Stimulated activated naive B cell treated with anti-CD40 and anti-IgM and Interleukin-4, amounts not matched to agents 10 μg/mL and 1 μg/mL and 100 μg/mL, for 72 hours (primary cell): ENCODE results near the gene COL6A2.

Experiments
- ATAC-seq, 2 donors: fragments of 150-1000 bp; cut with Tn5 transposase; replicated peaks; 2 replicates each; pipeline ENCODE4 v1.10.0; 2021; ENCODE audit warnings: moderate library complexity in 1 of 2
- DNase-seq: peaks from one replicate; pipeline ENCODE4 v3.0.0; 2021
- H3K27ac Mint-ChIP-seq: one replicate; pipeline ENCODE4 v1.8.0; 2022; ENCODE audit warnings: mild to moderate bottlenecking, mixed read lengths
- H3K27me3 Mint-ChIP-seq, 2 donors: one replicate each; pipeline ENCODE4 v1.8.0; 2022; ENCODE audit warnings: mixed read lengths in 2 of 2
- H3K36me3 Mint-ChIP-seq, 2 donors: one replicate each; pipeline ENCODE4 v1.8.0; 2022; ENCODE audit warnings: mixed read lengths in 2 of 2, mild to moderate bottlenecking in 1 of 2
- H3K4me1 Mint-ChIP-seq, 2 donors: one replicate each; pipeline ENCODE4 v1.8.0; 2022; ENCODE audit warnings: mixed read lengths in 2 of 2, mild to moderate bottlenecking in 1 of 2
- H3K4me3 Mint-ChIP-seq, 2 donors: one replicate each; pipeline ENCODE4 v1.8.0; 2022; ENCODE audit warnings: mild to moderate bottlenecking in 2 of 2, mixed read lengths in 2 of 2, moderate library complexity in 1 of 2
- H3K9me3 Mint-ChIP-seq, 2 donors: one replicate each; pipeline ENCODE4 v1.8.0; 2022; ENCODE audit warnings: mixed read lengths in 2 of 2, mild to moderate bottlenecking in 1 of 2

Gene COL6A2

DNA sequence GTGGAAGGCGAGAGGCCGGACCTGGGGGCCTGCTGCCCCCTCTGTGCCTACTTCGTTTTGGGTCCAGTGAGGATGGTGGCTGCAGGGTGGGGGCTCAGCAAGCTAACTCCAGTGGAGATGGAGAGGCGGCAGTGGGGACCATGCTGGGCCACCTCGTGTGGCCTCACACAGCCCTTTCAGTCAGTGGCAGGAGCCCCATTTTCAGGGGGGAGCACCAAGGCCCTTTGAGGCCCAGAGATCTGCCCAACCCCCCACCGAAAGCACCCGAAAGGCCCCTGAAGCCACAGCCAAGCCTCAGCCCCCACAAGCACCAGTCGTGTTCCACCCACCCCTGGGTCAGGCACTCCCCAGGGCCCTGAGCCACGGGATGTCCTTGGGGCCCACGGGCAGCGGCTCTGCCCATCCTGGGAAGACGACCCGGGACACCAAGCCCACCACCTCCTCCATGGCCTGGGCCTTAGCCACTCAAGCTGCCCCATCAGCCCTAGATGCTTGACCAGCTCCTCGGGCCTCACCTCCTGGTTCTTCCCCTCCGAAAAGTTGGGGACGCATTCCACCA, 57.1 kb downstream of the COL6A2 start:
- DNase-seq: no peak
- no peak for ATAC-seq
- H3K4me1 Mint-ChIP-seq: no peaks in the 10 kb centered on the region
- H3K27ac Mint-ChIP-seq: no peak overlapping the region
- H3K9me3 Mint-ChIP-seq: no peaks in the 10 kb centered on the region
- H3K36me3 Mint-ChIP-seq: peaks cover 2 to 3% of the 10 kb centered on the region in 2 donors
- H3K4me3 Mint-ChIP-seq: no peak overlapping the region
- H3K27me3 Mint-ChIP-seq: no peaks in the 10 kb centered on the region

DNA sequence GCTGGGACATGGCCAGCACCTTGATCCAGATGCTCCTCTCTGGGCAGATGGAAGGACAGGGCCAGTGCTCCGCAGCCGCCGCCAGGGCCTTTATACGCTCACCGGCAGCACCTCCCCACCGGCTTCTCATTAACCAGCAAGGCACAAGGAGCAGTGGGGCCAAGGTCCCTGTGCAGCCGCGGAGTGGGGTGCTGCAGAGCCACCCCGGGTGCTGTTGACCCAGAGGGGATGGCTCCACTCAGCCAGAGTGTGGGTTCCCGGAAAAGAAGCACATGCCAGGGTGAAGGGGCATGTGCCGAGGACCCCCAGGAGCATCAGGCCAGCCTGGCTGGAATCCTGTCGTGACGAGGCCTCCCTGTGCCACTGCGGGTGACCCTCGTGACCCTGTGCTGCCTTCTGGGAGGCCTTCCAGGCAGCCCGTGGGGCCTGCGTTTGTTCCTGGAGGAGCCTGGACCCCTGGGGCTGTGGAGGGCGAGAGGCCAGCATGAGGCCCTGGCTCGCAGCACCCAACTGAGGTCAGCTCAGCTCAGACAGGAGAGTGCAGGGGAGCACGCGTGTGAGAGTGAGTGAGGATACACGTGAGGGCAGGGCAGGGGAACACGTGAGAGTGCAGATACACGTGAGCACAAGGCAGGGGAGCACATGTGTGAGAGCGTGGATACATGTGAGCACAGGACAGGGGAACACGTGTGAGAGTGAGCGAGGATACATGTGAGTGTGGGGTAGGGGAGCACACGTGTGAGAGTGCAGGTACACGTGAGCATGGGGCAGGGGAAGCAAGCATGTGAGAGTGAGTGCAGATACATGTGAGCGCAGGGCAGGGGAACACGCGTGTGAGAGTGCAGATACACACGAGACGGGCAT, 57.8 kb downstream of the COL6A2 start, which contains the start of gene FTCD:
Gene FTCD, minus strand, starts transcription at position 66 of the 864 bp plus-strand sequence. Its CDS starts 56 bp downstream, at position 10.
- H3K27me3 Mint-ChIP-seq: no peaks in the 10 kb centered on the region
- no peak within 1 kb of the TSS for H3K27ac Mint-ChIP-seq
- H3K4me3 Mint-ChIP-seq: no peak within 1 kb of the TSS
- ATAC-seq: no peak
- H3K4me1 Mint-ChIP-seq: no peaks in the 10 kb centered on the region
- peaks cover 2 to 3% of the 10 kb centered on the region in 2 donors for H3K36me3 Mint-ChIP-seq
- DNase-seq: no peak
- H3K9me3 Mint-ChIP-seq: no peaks in the 10 kb centered on the region

DNA sequence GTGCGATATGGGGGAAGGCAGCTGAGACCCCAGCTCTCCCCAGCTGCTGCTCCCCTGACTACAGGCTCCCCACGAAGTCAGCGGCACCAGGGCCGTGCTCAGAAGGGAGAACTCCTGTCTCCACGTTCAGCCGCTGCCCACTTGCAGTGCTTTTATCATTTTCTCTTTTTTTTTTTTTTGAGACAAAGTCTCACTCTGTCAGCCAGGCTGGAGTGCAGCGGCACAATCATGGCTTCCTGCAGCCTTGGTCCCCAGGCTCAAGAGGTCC, 58.4 kb downstream of the COL6A2 start:
- H3K27me3 Mint-ChIP-seq: no peaks in the 10 kb centered on the region
- ATAC-seq (no peak), DNase-seq (no peak)
- H3K36me3 Mint-ChIP-seq: peaks cover 2 to 3% of the 10 kb centered on the region in 2 donors
- no peak overlapping the region for H3K4me3 Mint-ChIP-seq
- H3K9me3 Mint-ChIP-seq: no peaks in the 10 kb centered on the region
- no peaks in the 10 kb centered on the region for H3K4me1 Mint-ChIP-seq
- no peak overlapping the region for H3K27ac Mint-ChIP-seq

DNA sequence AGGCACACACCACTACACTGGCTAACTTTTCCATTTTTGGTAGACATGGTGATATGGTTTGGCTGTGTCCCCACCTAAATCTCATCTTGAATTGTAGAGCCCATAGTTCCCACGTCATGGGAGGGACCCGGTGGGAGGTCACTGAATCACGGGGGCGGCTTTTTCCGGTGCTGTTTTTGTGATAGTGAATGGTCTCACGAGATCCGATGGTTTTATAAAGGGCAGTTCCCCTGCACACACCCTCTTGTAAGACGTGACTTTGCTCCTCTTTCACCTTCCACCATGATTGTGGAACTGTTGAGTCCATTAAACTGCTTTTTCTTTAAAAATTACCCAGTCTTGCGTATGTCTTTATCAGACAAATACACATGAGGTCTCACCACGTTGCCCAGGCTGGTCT, 58.8 kb downstream of the COL6A2 start:
- Mint-ChIP-seq H3K4me1 (no peaks in the 10 kb centered on the region), H3K4me3 (no peak overlapping the region), H3K27me3 (no peaks in the 10 kb centered on the region), H3K36me3 (peaks cover 2 to 3% of the 10 kb centered on the region in 2 donors), H3K9me3 (no peaks in the 10 kb centered on the region), H3K27ac (no peak overlapping the region)
- no peak for DNase-seq
- ATAC-seq: no peak

DNA sequence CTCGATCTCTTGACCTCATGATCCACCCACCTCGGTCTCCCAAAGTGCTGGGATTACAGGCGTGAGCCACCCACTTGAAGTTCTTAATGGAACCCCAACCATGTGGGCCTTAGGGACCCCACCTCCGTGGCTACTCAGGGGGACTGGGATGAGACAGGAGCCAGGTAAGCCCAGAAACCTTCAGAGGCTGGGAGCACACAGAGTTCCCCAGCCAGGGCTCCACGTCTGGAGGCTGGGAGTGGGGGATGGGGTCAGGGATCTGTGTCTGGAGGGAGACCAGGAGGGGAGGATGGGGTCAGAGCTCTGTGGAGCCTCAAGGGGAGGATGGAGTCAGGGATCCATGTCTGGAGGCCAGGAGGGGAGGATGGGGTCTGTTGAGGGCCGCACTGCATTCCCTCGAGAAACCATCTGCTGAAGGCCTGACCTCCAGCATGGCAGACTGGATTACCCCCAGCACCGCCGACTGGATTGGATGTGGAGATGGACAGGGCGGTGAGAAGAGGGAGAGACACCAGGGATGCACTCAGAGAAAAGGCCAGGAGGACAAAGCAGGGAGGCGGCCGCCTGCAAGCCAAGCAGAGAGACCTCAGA, 59.6 kb downstream of the COL6A2 start:
- Mint-ChIP-seq H3K4me1 (no peaks in the 10 kb centered on the region), H3K9me3 (no peaks in the 10 kb centered on the region), H3K36me3 (peaks cover 3 to 4% of the 10 kb centered on the region in 2 donors), H3K27me3 (no peaks in the 10 kb centered on the region), H3K27ac (no peak overlapping the region), H3K4me3 (no peak overlapping the region)
- DNase-seq: no peak
- no peak for ATAC-seq

DNA sequence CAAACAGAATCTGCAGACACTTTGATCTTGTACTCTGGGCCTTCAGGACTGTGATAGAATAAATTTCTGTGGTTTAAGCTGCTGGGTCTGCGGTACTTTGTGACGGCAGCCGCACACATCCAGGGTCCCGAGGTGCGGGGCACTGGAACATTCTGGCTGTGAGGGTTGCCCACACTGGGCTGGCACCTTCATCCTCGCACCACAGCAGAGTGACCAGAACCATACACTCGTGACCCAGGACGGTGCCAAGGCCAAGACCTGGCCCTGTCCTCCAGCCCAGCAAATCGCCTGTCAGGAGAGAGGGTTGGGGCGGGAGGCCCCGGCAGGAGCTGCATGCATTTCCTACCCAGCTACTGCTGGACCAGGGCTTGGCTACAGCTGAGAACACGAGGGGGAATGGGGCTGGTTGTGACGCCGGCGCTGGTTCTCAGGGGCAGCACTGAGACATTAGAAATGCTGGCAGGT, 60.1 kb downstream of the COL6A2 start:
- DNase-seq (no peak), ATAC-seq (no peak)
- H3K4me1 Mint-ChIP-seq: no peaks in the 10 kb centered on the region
- H3K27me3 Mint-ChIP-seq: peaks cover 0 to 5% of the 10 kb centered on the region in 2 donors
- H3K4me3 Mint-ChIP-seq: no peak overlapping the region
- peaks cover 6% of the 10 kb centered on the region in 2 donors for H3K36me3 Mint-ChIP-seq
- H3K27ac Mint-ChIP-seq: no peak overlapping the region
- H3K9me3 Mint-ChIP-seq: no peaks in the 10 kb centered on the region

DNA sequence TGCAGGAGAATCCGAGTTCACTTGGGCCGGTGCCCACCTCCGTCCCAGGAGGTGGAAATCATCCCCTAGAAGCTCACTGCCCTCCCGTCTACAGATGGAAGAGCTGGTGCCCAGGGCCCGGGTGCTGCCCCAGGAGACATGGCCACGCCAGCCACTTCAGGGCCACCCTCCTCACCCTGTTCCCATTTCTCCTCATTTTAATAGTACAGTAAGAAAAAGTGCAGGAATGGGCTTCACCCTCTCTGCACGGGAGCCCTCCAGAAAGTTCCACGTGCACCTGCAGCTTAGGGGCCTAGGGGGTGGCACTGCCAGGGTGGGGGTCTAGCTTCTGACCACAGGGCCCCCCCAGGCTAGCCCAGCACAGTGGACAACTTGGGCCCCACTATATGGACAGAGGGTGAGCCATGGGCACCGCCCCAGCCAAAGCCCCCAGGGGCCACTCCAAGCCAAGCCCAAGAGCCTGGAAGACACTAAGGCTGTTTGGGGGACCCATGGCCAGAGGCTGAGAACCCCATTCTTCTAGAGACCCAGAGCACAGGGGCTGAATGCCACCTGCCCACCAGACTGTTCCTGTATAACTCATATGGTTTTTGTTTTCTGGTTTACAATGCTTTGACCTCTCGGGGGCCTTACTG, 60.9 kb downstream of the COL6A2 start:
- H3K27ac Mint-ChIP-seq: no peak overlapping the region
- peaks cover 0 to 10% of the 10 kb centered on the region in 2 donors for H3K27me3 Mint-ChIP-seq
- H3K4me1 Mint-ChIP-seq: no peaks in the 10 kb centered on the region
- ATAC-seq (no peak), DNase-seq (no peak)
- H3K36me3 Mint-ChIP-seq: peaks cover 8 to 11% of the 10 kb centered on the region in 2 donors
- H3K9me3 Mint-ChIP-seq: no peaks in the 10 kb centered on the region
- peak overlapping the region in 1 of 2 donors; percentile 20 for H3K4me3 Mint-ChIP-seq

DNA sequence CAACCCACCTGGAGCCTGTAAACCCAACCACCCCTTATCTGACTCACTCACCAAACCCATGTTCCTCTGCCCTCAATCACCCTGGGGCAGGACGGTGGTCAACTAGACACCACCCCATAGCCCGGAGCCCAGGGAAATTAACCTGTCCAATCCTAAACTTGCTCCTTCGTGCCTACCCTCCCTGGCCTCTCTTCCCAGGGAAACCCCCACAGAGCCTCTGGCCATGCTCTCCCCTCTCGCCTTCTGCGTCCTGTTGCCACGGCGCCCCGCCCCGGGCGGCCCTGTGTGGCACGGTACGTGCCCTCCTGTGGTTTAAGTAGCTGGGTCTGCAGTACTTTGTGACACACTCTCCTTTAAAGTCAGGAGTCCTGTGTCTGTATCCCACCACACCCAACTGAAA, 61.5 kb downstream of the COL6A2 start:
- Mint-ChIP-seq H3K27ac (peak overlapping the region; percentile 62), H3K9me3 (no peaks in the 10 kb centered on the region), H3K36me3 (peaks cover 8 to 11% of the 10 kb centered on the region in 2 donors), H3K4me3 (peak overlapping the region in 1 of 2 donors; percentile 20), H3K27me3 (peaks cover 0 to 10% of the 10 kb centered on the region in 2 donors), H3K4me1 (no peaks in the 10 kb centered on the region)
- ATAC-seq (no peak), DNase-seq (no peak)

DNA sequence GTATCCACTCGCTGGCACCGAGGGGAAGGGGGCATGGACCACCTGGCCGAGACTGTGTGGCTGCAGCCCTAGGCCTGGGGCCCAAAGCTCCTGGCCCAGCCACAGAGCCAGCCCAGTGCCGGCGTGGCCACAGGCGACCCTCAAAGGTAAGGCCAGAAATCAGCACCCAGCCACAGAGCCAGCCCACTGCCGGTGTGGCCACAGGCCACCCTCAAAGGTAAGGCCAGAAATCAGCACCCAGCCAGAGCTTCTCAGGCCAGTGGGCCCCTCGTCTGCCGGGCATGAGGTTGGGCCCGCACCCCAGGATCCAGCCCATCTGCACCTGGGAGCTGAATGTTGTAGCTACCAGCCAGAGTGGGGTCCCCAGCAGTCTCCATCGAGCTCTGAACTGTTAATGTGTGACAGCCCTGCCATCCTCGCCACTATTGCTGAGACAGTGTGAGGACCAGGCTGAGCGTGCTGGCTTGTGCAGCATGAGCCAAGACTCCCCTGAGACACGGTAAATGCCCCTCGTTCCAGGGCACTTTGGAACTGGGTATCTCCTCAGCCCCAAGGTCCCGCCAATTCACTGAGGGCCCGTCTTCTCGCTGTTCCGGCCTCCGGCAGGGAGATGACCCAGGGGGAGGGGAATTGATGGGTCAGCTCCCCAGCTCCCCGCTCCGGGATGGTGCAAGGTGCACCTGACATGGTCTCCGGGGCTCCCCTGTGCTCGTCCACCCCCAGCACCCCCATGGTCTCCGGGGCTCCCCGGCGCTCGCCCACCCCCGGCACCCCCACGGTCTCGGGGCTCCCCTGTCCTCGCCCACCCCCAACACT, 62.1 kb downstream of the COL6A2 start:
- H3K4me1 Mint-ChIP-seq: no peaks in the 10 kb centered on the region
- H3K9me3 Mint-ChIP-seq: no peaks in the 10 kb centered on the region
- DNase-seq (no peak), ATAC-seq (peak in 1 of 2 donors; percentile 29)
- peaks cover 0 to 10% of the 10 kb centered on the region in 2 donors for H3K27me3 Mint-ChIP-seq
- H3K36me3 Mint-ChIP-seq: peaks cover 8 to 11% of the 10 kb centered on the region in 2 donors
- H3K27ac Mint-ChIP-seq: peak overlapping the region; percentile 62
- no peak overlapping the region for H3K4me3 Mint-ChIP-seq

DNA sequence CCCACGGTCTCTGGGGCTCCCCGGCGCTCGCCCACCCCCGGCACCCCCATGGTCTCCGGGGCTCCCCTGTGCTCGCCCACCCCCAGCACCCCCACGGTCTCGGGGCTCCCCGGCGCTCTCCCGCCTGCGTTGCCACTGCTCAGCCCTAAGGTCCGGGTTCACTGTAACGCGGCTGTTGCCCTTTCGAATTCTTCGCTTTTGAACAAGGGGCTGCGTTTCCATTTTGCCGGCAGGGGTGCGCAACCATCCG, 62.7 kb downstream of the COL6A2 start:
- Mint-ChIP-seq H3K4me1 (no peaks in the 10 kb centered on the region), H3K27ac (no peak overlapping the region), H3K9me3 (no peaks in the 10 kb centered on the region), H3K4me3 (no peak overlapping the region), H3K36me3 (peaks cover 8 to 11% of the 10 kb centered on the region in 2 donors), H3K27me3 (peaks cover 0 to 10% of the 10 kb centered on the region in 2 donors)
- DNase-seq (no peak), ATAC-seq (peak in 1 of 2 donors; percentile 4)

DNA sequence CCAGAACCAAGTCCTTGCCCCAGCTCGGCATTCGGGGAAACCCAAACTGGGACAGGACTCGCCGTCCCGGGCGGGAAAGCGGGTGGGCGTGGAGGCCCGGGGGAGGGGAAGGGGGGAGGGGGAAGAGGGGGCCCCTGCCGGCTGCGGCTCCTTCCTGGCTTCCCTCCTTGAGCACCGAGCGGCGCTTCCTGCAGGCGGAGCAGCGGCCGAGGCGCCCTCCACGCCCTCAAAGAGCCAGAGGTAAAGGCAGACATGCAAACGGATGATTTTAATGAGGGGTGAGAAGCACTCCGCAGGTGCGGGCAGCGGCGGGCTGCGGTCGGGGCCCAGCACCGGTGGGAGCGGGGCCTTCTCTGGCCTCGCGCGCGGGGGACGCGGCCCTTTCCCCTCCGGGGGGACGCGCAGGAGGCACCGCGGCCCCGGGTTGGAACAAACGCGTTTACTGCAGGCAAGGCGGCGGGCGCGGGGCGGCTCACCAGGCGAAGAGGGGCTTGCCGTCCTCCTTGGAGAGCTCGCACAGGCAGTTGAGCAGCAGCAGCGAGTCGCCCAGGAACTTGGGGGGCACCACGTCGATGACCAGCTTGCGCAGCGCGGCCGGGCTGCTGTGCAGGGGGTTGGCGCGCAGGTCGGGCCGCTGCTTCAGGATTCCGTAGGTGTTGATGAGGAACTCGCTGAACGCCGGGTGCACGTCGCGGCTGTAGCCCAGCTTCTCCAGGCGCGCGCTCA, 63.2 kb downstream of the COL6A2 start:
- H3K36me3 Mint-ChIP-seq: peaks cover 11% of the 10 kb centered on the region in 2 donors
- DNase-seq (no peak), ATAC-seq (no peak)
- no peaks in the 10 kb centered on the region for H3K4me1 Mint-ChIP-seq
- H3K4me3 Mint-ChIP-seq: no peak overlapping the region
- peaks cover 0 to 10% of the 10 kb centered on the region in 2 donors for H3K27me3 Mint-ChIP-seq
- H3K9me3 Mint-ChIP-seq: no peaks in the 10 kb centered on the region
- peak overlapping the region; percentile 37 for H3K27ac Mint-ChIP-seq

DNA sequence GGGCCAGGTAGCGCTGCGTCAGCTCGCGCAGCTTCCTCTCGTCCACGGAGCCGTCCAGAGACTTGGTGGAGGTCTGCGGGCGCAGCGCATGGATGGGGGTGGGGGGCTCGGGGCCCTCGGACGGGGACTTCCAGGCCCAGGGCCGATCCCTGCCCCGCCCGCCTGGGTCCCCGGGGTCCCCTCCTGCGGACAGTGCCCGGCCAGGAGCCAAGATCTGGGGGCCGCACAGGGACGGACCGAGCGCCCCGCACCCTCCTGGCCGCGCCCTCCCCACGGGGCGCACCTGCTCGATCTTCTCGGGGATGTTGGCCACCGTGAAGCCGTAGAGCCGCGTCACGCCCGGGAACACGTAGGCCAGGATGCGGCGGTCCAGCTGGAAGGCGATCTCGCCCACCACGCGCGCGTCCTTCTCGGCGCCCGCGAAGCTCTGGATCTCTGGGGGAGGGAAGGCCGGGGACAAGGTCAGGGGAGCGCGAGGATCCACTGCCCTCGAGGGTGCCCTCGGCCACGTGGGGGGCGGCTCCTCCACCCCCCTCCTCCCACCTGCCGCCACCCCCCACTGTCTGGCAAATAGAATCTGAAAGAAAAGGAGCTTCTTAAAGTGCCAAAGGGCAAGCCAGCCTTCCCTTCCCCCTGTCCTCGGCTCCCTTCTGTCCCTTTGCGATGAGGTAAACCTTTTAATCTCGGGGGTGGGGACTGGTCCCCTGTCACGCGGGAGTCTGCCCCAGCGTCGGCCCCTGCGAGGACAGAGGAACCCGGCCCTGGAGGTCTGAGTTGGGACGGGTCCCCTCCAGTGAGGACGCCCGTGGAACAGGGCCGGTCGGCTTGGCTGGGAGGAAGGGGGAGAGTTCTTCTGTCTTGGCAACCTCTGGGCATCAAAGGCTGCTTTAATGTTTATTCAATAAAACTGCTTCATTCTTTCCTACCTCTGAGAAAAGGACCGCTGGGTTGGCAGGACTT, 64.0 kb downstream of the COL6A2 start:
- H3K27ac Mint-ChIP-seq: peak overlapping the region; percentile 72
- H3K9me3 Mint-ChIP-seq: no peaks in the 10 kb centered on the region
- no peak overlapping the region for H3K4me3 Mint-ChIP-seq
- H3K36me3 Mint-ChIP-seq: peaks cover 11 to 13% of the 10 kb centered on the region in 2 donors
- no peak for ATAC-seq
- no peaks in the 10 kb centered on the region for H3K4me1 Mint-ChIP-seq
- no peak for DNase-seq
- H3K27me3 Mint-ChIP-seq: peaks cover 0 to 10% of the 10 kb centered on the region in 2 donors

DNA sequence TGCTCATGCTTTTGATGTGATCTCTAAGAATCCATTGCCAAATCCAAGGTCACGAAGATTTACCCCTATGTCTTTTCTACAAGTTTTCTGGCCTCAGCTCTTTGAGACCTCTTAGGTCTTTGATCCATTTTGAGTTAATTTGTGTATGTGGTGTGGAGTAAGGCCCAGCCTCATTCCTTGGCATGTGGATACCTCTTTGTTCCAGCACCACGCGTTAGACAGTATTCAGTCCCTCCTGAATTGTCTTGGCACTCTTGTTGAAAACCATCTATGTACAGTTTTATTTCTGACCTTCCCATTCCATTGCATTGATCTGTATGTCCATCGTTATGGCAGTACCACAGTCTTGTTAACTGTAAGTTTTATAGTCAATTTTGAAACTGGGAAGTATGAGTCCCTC, 65.5 kb downstream of the COL6A2 start:
- Mint-ChIP-seq H3K4me3 (no peak overlapping the region), H3K36me3 (peaks cover 8 to 11% of the 10 kb centered on the region in 2 donors), H3K9me3 (no peaks in the 10 kb centered on the region), H3K27me3 (peaks cover 0 to 10% of the 10 kb centered on the region in 2 donors), H3K27ac (no peak overlapping the region), H3K4me1 (no peaks in the 10 kb centered on the region)
- ATAC-seq: no peak
- no peak for DNase-seq
